Endothelial cell (in vitro differentiated cells): ENCODE measurements around the gene MMP2. TPM values are rescaled to one million over a fixed set of nuclear protein-coding genes. Genes with fewer than 3 reads are reported as not detected.

Source experiments
- DNase-seq: peaks from one replicate; pipeline ENCODE4 v3.0.0; 2021; ENCODE audit warnings: low spot score
- H3K27ac Mint-ChIP-seq: one replicate; pipeline ENCODE4 v1.8.0; 2021; ENCODE audit warnings: mixed read lengths, inconsistent platforms; ENCODE audit not compliant: unreplicated experiment
- H3K27me3 Mint-ChIP-seq: one replicate; pipeline ENCODE4 v1.8.0; 2021; ENCODE audit warnings: mild to moderate bottlenecking, moderate library complexity, mixed read lengths, inconsistent platforms; ENCODE audit not compliant: unreplicated experiment
- H3K36me3 Mint-ChIP-seq: one replicate; pipeline ENCODE4 v1.8.0; 2021; ENCODE audit warnings: mild to moderate bottlenecking, low read depth, mixed read lengths, inconsistent platforms; ENCODE audit not compliant: unreplicated experiment
- H3K4me1 Mint-ChIP-seq: one replicate; pipeline ENCODE4 v1.8.0; 2021; ENCODE audit warnings: mild to moderate bottlenecking, mixed read lengths, inconsistent platforms; ENCODE audit not compliant: unreplicated experiment
- H3K4me3 Mint-ChIP-seq: one replicate; pipeline ENCODE4 v1.8.0; 2021; ENCODE audit warnings: mild to moderate bottlenecking, mixed read lengths, inconsistent platforms; ENCODE audit not compliant: unreplicated experiment
- H3K9me3 Mint-ChIP-seq: one replicate; pipeline ENCODE4 v1.8.0; 2021; ENCODE audit warnings: mixed read lengths, inconsistent platforms; ENCODE audit not compliant: unreplicated experiment
- total RNA-seq: library from RNA; stranded (reverse); fragmentation: NEBNext Ultra II Directional; extraction: Animal tissue kit (Norgen Biotek cat#: 25700); gene quantifications from one replicate; pipeline ENCODE4 v1.2.1, GENCODE V29; 2021; ENCODE audit not compliant: unreplicated experiment
- TF ChIP-seq, protein P1 (sequence below): fragments of 200-600 bp; sonication (generic); IDR thresholded peaks from one replicate; pipeline ENCODE4 v1.5.0; 2021; ENCODE audit warnings: antibody characterized with exemption; ENCODE audit not compliant: unreplicated experiment

The MMP2 gene
- total RNA-seq, 1 donor from 2014 or later: 422 TPM

DNA sequence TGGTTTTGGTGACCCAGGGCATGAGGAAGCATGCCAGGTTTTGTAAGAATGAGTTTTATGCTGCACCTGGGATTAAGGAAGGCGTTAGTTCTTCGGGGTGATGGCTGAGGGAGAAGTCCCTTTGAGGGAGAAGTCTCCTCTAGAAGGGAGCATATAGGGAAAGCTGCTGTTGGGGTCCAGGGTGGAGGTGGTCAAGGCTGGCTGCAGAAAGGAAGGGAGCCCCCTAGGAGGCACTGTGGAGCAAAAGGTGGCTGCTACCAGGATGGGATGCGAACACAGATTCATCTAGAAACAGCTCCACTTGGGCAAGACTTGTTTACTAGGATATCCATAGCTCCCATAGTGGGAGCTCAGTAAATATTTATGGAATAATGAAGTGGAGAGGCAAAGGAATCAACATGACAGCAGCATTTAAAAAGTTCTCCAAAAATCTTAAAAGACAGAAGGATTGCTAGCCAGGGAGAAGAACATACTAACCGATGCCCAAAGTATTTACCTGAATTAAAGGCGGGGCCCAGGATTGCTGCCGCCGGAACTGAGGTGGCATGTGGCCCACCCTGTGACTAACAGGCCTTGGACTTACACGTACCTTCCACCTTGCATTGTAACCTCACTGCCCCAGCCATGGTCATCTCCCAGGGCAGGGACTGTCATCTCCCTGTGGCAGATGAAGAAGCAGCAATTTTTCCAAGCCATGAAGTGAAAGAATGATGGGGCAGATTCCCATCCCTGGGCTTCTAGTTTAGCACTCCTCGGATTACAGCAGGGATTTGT, 22.7 kb downstream of the MMP2 start:
- TF ChIP-seq, protein P1, sequence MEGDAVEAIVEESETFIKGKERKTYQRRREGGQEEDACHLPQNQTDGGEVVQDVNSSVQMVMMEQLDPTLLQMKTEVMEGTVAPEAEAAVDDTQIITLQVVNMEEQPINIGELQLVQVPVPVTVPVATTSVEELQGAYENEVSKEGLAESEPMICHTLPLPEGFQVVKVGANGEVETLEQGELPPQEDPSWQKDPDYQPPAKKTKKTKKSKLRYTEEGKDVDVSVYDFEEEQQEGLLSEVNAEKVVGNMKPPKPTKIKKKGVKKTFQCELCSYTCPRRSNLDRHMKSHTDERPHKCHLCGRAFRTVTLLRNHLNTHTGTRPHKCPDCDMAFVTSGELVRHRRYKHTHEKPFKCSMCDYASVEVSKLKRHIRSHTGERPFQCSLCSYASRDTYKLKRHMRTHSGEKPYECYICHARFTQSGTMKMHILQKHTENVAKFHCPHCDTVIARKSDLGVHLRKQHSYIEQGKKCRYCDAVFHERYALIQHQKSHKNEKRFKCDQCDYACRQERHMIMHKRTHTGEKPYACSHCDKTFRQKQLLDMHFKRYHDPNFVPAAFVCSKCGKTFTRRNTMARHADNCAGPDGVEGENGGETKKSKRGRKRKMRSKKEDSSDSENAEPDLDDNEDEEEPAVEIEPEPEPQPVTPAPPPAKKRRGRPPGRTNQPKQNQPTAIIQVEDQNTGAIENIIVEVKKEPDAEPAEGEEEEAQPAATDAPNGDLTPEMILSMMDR: peak; percentile 49
- Mint-ChIP-seq H3K27ac (peak overlapping the region; percentile 66), H3K27me3 (peaks cover 5% of the 10 kb centered on the region), H3K4me3 (peak overlapping the region; percentile 5), H3K36me3 (peaks cover 32% of the 10 kb centered on the region), H3K4me1 (peaks cover 18% of the 10 kb centered on the region), H3K9me3 (no peaks in the 10 kb centered on the region)
- DNase-seq: peak; percentile 45

GRCh38 chr16:55502801-55503366, 23.9 kb downstream of the MMP2 start:
- TF ChIP-seq, protein P1: no peak
- H3K4me3 Mint-ChIP-seq: no peak overlapping the region
- no peak for DNase-seq
- peaks cover 18% of the 10 kb centered on the region for H3K4me1 Mint-ChIP-seq
- no peak overlapping the region for H3K27ac Mint-ChIP-seq
- peaks cover 30% of the 10 kb centered on the region for H3K36me3 Mint-ChIP-seq
- no peaks in the 10 kb centered on the region for H3K9me3 Mint-ChIP-seq
- peaks cover 5% of the 10 kb centered on the region for H3K27me3 Mint-ChIP-seq

- Mint-ChIP-seq H3K27ac (no peak overlapping the region), H3K36me3 (peaks cover 30% of the 10 kb centered on the region), H3K4me1 (peaks cover 18% of the 10 kb centered on the region), H3K27me3 (peaks cover 5% of the 10 kb centered on the region), H3K4me3 (no peak overlapping the region), H3K9me3 (no peaks in the 10 kb centered on the region)
- TF ChIP-seq, protein P1: no peak
- no peak for DNase-seq
These were observed 24.9 kb downstream of the MMP2 start for GRCh38 chr16:55503726-55504550.

DNA sequence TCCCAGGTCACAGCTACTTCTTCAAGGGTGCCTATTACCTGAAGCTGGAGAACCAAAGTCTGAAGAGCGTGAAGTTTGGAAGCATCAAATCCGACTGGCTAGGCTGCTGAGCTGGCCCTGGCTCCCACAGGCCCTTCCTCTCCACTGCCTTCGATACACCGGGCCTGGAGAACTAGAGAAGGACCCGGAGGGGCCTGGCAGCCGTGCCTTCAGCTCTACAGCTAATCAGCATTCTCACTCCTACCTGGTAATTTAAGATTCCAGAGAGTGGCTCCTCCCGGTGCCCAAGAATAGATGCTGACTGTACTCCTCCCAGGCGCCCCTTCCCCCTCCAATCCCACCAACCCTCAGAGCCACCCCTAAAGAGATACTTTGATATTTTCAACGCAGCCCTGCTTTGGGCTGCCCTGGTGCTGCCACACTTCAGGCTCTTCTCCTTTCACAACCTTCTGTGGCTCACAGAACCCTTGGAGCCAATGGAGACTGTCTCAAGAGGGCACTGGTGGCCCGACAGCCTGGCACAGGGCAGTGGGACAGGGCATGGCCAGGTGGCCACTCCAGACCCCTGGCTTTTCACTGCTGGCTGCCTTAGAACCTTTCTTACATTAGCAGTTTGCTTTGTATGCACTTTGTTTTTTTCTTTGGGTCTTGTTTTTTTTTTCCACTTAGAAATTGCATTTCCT, 26.5 kb downstream of the MMP2 start:
- peaks cover 5% of the 10 kb centered on the region for H3K27me3 Mint-ChIP-seq
- no peak overlapping the region for H3K4me3 Mint-ChIP-seq
- DNase-seq: no peak
- H3K4me1 Mint-ChIP-seq: peaks cover 11% of the 10 kb centered on the region
- TF ChIP-seq, protein P1: no peak
- H3K36me3 Mint-ChIP-seq: peaks cover 18% of the 10 kb centered on the region
- H3K9me3 Mint-ChIP-seq: no peaks in the 10 kb centered on the region
- no peak overlapping the region for H3K27ac Mint-ChIP-seq
